ENCODE data around the gene FLG.

Gene FLG

GRCh38 chr1:152348447-152348846, 23.4 kb upstream of the FLG start:
- no peak for DNase-seq (ENCODE audit: low read depth)
- TF ChIP-seq CTCF (IDR thresholded peaks at IDR 0.05; ENCODE audit: low read length, missing control alignments) = peak; percentile 29
- H3K4me3 ChIP-seq (replicated peaks; ENCODE audit: low read depth, low read length) = no peak overlapping the region

- TF ChIP-seq CTCF (IDR thresholded peaks at IDR 0.05; ENCODE audit: low read length, missing control alignments) = peak; percentile 96
- no peak overlapping the region for H3K4me3 ChIP-seq (replicated peaks; ENCODE audit: low read depth, low read length)
- peak; percentile 70 for DNase-seq (ENCODE audit: low read depth)
These were observed 22.2 kb upstream of the FLG start for GRCh38 chr1:152347116-152347728.

- TF ChIP-seq CTCF (IDR thresholded peaks at IDR 0.05; ENCODE audit: low read length, missing control alignments) = no peak
- H3K4me3 ChIP-seq (replicated peaks; ENCODE audit: low read depth, low read length) = no peak overlapping the region
- no peak for DNase-seq (ENCODE audit: low read depth)
These were observed 19.4 kb upstream of the FLG start for GRCh38 chr1:152344438-152344837.

GRCh38 chr1:152343006-152343405, 18.0 kb upstream of the FLG start:
- TF ChIP-seq CTCF (IDR thresholded peaks at IDR 0.05; ENCODE audit: low read length, missing control alignments) = no peak
- H3K4me3 ChIP-seq (replicated peaks; ENCODE audit: low read depth, low read length) = no peak overlapping the region
- no peak for DNase-seq (ENCODE audit: low read depth)

GRCh38 chr1:152335399-152335798, 10.4 kb upstream of the FLG start:
- H3K4me3 ChIP-seq (replicated peaks; ENCODE audit: low read depth, low read length) = no peak overlapping the region
- no peak for TF ChIP-seq CTCF (IDR thresholded peaks at IDR 0.05; ENCODE audit: low read length, missing control alignments)
- DNase-seq (ENCODE audit: low read depth) = no peak

GRCh38 chr1:152328801-152329391, 3.9 kb upstream of the FLG start:
- no peak for TF ChIP-seq CTCF (IDR thresholded peaks at IDR 0.05; ENCODE audit: low read length, missing control alignments)

GRCh38 chr1:152313970-152314369, 11.1 kb downstream of the FLG start:
- H3K4me3 ChIP-seq (replicated peaks; ENCODE audit: low read depth, low read length) = no peak overlapping the region
- no peak for DNase-seq (ENCODE audit: low read depth)
- no peak for TF ChIP-seq CTCF (IDR thresholded peaks at IDR 0.05; ENCODE audit: low read length, missing control alignments)

More at GRCh38 chr1:152328801-152329391, 3.9 kb upstream of the FLG start:
- DNase-seq (ENCODE audit: low read depth) = no peak
- no peak overlapping the region for H3K4me3 ChIP-seq (replicated peaks; ENCODE audit: low read depth, low read length)
